ENCODE results near the gene CCL15. TPM values are rescaled to one million over a fixed set of nuclear protein-coding genes. Genes with fewer than 3 reads are reported as not detected.
"Not testable (repeated sequence)": the region's sequence is repeated elsewhere in the genome, so short reads cannot be mapped to it uniquely, and the experiment has no call there.

Gene CCL15
- total RNA-seq, 2 donors from 2014 or later = not detected

GRCh38 chr17:36004594-36005108, 3.3 kb upstream of the CCL15 start:
- no peak overlapping the region for H3K27ac Mint-ChIP-seq
- peaks cover 6% of the 10 kb centered on the region for H3K27me3 Mint-ChIP-seq
- H3K4me1 Mint-ChIP-seq = no peaks in the 10 kb centered on the region
- no peak for ATAC-seq (replicated peaks)
- no peaks in the 10 kb centered on the region for H3K9me3 Mint-ChIP-seq
- H3K4me3 Mint-ChIP-seq = no peak overlapping the region
- no peaks in the 10 kb centered on the region for H3K36me3 Mint-ChIP-seq (ENCODE audit: low read depth)

- H3K4me3 Mint-ChIP-seq = no peak overlapping the region
- H3K4me1 Mint-ChIP-seq = no peaks in the 10 kb centered on the region
- no peak overlapping the region for H3K27ac Mint-ChIP-seq
- peaks cover 12% of the 10 kb centered on the region for H3K27me3 Mint-ChIP-seq
- no peaks in the 10 kb centered on the region for H3K9me3 Mint-ChIP-seq
- H3K36me3 Mint-ChIP-seq (ENCODE audit: low read depth) = no peaks in the 10 kb centered on the region
- ATAC-seq (replicated peaks) = no peak
Observed at GRCh38 chr17:36002631-36003030, 1.3 kb upstream of the CCL15 start.

- H3K4me1 Mint-ChIP-seq = no peaks in the 10 kb centered on the region
- ATAC-seq (replicated peaks) = no peak
- H3K4me3 Mint-ChIP-seq = no peak overlapping the region
- H3K27ac Mint-ChIP-seq = no peak overlapping the region
- H3K27me3 Mint-ChIP-seq = peaks cover 16% of the 10 kb centered on the region
- H3K9me3 Mint-ChIP-seq = no peaks in the 10 kb centered on the region
- H3K36me3 Mint-ChIP-seq (ENCODE audit: low read depth) = no peaks in the 10 kb centered on the region
Observed at GRCh38 chr17:36001862-36002603, 680 bp upstream of the CCL15 start.

GRCh38 chr17:36000732-36001109, 632 bp downstream of the CCL15 start:
- Mint-ChIP-seq H3K9me3 (no peaks in the 10 kb centered on the region), H3K36me3 (ENCODE audit: low read depth) (no peaks in the 10 kb centered on the region), H3K4me1 (no peaks in the 10 kb centered on the region), H3K4me3 (no peak overlapping the region), H3K27ac (no peak overlapping the region), H3K27me3 (peaks cover 21% of the 10 kb centered on the region)
- no peak for ATAC-seq (replicated peaks)

- Mint-ChIP-seq H3K9me3 (no peaks in the 10 kb centered on the region), H3K27me3 (peaks cover 25% of the 10 kb centered on the region), H3K4me1 (no peaks in the 10 kb centered on the region), H3K36me3 (ENCODE audit: low read depth) (no peaks in the 10 kb centered on the region), H3K4me3 (no peak overlapping the region), H3K27ac (no peak overlapping the region)
- no peak for ATAC-seq (replicated peaks)
Observed at GRCh38 chr17:35998756-35999155, 2.6 kb downstream of the CCL15 start.

GRCh38 chr17:35998018-35998545, 3.3 kb downstream of the CCL15 start:
- Mint-ChIP-seq H3K4me1 (no peaks in the 10 kb centered on the region), H3K4me3 (no peak overlapping the region), H3K27ac (no peak overlapping the region), H3K36me3 (ENCODE audit: low read depth) (no peaks in the 10 kb centered on the region), H3K27me3 (peaks cover 25% of the 10 kb centered on the region), H3K9me3 (no peaks in the 10 kb centered on the region)
- no peak for ATAC-seq (replicated peaks)

- H3K4me3 Mint-ChIP-seq; ATAC-seq (replicated peaks); H3K27ac Mint-ChIP-seq; H3K4me1 Mint-ChIP-seq; H3K36me3 Mint-ChIP-seq (ENCODE audit: low read depth); H3K9me3 Mint-ChIP-seq: not testable (repeated sequence)
- peaks cover 23% of the 10 kb centered on the region for H3K27me3 Mint-ChIP-seq
Observed at GRCh38 chr17:35995346-35995745, 6.0 kb downstream of the CCL15 start.

- Mint-ChIP-seq H3K9me3 (peaks cover 4% of the 10 kb centered on the region), H3K4me1 (no peaks in the 10 kb centered on the region), H3K36me3 (ENCODE audit: low read depth) (no peaks in the 10 kb centered on the region), H3K27me3 (peaks cover 12% of the 10 kb centered on the region), H3K27ac (no peak overlapping the region), H3K4me3 (no peak overlapping the region)
- no peak for ATAC-seq (replicated peaks)
Observed at GRCh38 chr17:35991075-35991474, 10.3 kb downstream of the CCL15 start.

- Mint-ChIP-seq H3K4me3 (no peak overlapping the region), H3K27me3 (peaks cover 12% of the 10 kb centered on the region), H3K4me1 (no peaks in the 10 kb centered on the region), H3K9me3 (peaks cover 4% of the 10 kb centered on the region), H3K36me3 (ENCODE audit: low read depth) (no peaks in the 10 kb centered on the region), H3K27ac (no peak overlapping the region)
- ATAC-seq (replicated peaks) = no peak
Observed at GRCh38 chr17:35988164-35988563, 13.2 kb downstream of the CCL15 start.

GRCh38 chr17:35986643-35987042, 14.7 kb downstream of the CCL15 start, which contains the start of gene CCL14:
TSS of gene CCL14 (minus strand) at chr17:35986729. CDS start at chr17:35986649, 80 bp downstream.
- Mint-ChIP-seq H3K27ac (no peak within 1 kb of the TSS), H3K36me3 (ENCODE audit: low read depth) (no peaks in the 10 kb centered on the region), H3K4me3 (no peak within 1 kb of the TSS), H3K27me3 (peaks cover 11% of the 10 kb centered on the region), H3K4me1 (no peaks in the 10 kb centered on the region), H3K9me3 (peaks cover 4% of the 10 kb centered on the region)
- ATAC-seq (replicated peaks) = no peak

- Mint-ChIP-seq H3K36me3 (ENCODE audit: low read depth) (no peaks in the 10 kb centered on the region), H3K9me3 (no peaks in the 10 kb centered on the region), H3K27me3 (peaks cover 16% of the 10 kb centered on the region), H3K4me3 (no peak overlapping the region), H3K4me1 (no peaks in the 10 kb centered on the region), H3K27ac (no peak overlapping the region)
- ATAC-seq (replicated peaks) = no peak
Observed at GRCh38 chr17:35984140-35984539, 17.2 kb downstream of the CCL15 start.

- Mint-ChIP-seq H3K9me3 (no peaks in the 10 kb centered on the region), H3K27ac (no peak overlapping the region), H3K36me3 (ENCODE audit: low read depth) (no peaks in the 10 kb centered on the region), H3K4me1 (no peaks in the 10 kb centered on the region), H3K27me3 (peaks cover 27% of the 10 kb centered on the region), H3K4me3 (no peak overlapping the region)
- no peak for ATAC-seq (replicated peaks)
Observed at GRCh38 chr17:35982409-35983191, 18.8 kb downstream of the CCL15 start.

- no peak overlapping the region for H3K4me3 Mint-ChIP-seq
- no peaks in the 10 kb centered on the region for H3K9me3 Mint-ChIP-seq
- ATAC-seq (replicated peaks) = no peak
- no peak overlapping the region for H3K27ac Mint-ChIP-seq
- H3K4me1 Mint-ChIP-seq = no peaks in the 10 kb centered on the region
- peaks cover 27% of the 10 kb centered on the region for H3K27me3 Mint-ChIP-seq
- H3K36me3 Mint-ChIP-seq (ENCODE audit: low read depth) = no peaks in the 10 kb centered on the region
Observed at GRCh38 chr17:35981908-35982330, 19.4 kb downstream of the CCL15 start.

- Mint-ChIP-seq H3K36me3 (ENCODE audit: low read depth) (no peaks in the 10 kb centered on the region), H3K4me1 (no peaks in the 10 kb centered on the region), H3K27me3 (peaks cover 31% of the 10 kb centered on the region), H3K9me3 (no peaks in the 10 kb centered on the region), H3K27ac (no peak within 1 kb of the TSS), H3K4me3 (no peak within 1 kb of the TSS)
- no peak for ATAC-seq (replicated peaks)
Observed at GRCh38 chr17:35981246-35981645, 20.1 kb downstream of the CCL15 start, which contains the start of gene CCL16. TSS of gene CCL16 (minus strand) at chr17:35981497. CDS start at chr17:35981420, 77 bp downstream.
